Non-pigmented ciliary epithelial cell (primary cell): ENCODE results near the gene UVSSA.

Experiments
- DNase-seq: peaks from one replicate; pipeline ENCODE4 v3.0.0-alpha.2; 2010; ENCODE audit warnings: low read depth

Gene UVSSA

GRCh38 chr4:1396806-1397455 lies 49.9 kb downstream of the UVSSA start:
- DNase-seq: no peak

- DNase-seq: no peak
Measured at GRCh38 chr4:1398681-1399507, 51.9 kb downstream of the UVSSA start.

- no peak for DNase-seq
Measured at GRCh38 chr4:1399508-1400190, 52.6 kb downstream of the UVSSA start.

- DNase-seq: no peak
Measured at GRCh38 chr4:1400191-1400805, 53.3 kb downstream of the UVSSA start.

GRCh38 chr4:1400831-1401408 lies 53.9 kb downstream of the UVSSA start:
- DNase-seq: no peak

GRCh38 chr4:1401409-1402020 lies 54.5 kb downstream of the UVSSA start:
- DNase-seq: no peak

GRCh38 chr4:1402021-1402515 lies 55.1 kb downstream of the UVSSA start:
- DNase-seq: no peak

- no peak for DNase-seq
Measured at GRCh38 chr4:1402516-1403091, 55.6 kb downstream of the UVSSA start.

GRCh38 chr4:1403177-1403583 lies 56.2 kb downstream of the UVSSA start:
- no peak for DNase-seq

- no peak for DNase-seq
Measured at GRCh38 chr4:1403591-1404572, 56.9 kb downstream of the UVSSA start.

GRCh38 chr4:1404573-1405253 lies 57.7 kb downstream of the UVSSA start:
- no peak for DNase-seq

- DNase-seq: no peak
Measured at GRCh38 chr4:1405254-1405635, 58.2 kb downstream of the UVSSA start.

GRCh38 chr4:1405636-1406393 lies 58.8 kb downstream of the UVSSA start:
- no peak for DNase-seq

- DNase-seq: no peak
Measured at GRCh38 chr4:1406394-1406980, 59.5 kb downstream of the UVSSA start, which contains the start of gene NKX1-1. Gene NKX1-1 (minus strand): TSS chr4:1406442. CDS start chr4:1406442, 0 bp downstream.

GRCh38 chr4:1406981-1407656 lies 60.1 kb downstream of the UVSSA start:
- no peak for DNase-seq

GRCh38 chr4:1407657-1408333 lies 60.8 kb downstream of the UVSSA start:
- no peak for DNase-seq

GRCh38 chr4:1408418-1408817 lies 61.4 kb downstream of the UVSSA start:
- no peak for DNase-seq
